HepG2 (cell line): Measurements from ENCODE around the gene DLX1. TPM values are rescaled to one million over a fixed set of nuclear protein-coding genes. Genes with fewer than 3 reads are reported as not detected.
A peak's percentile ranks its signal among the peaks of the same experiment; 100 is the strongest.

Source experiments
- EED ChIP-seq: sonication (generic); formaldehyde crosslinking; IDR thresholded peaks from 2 replicates; pipeline ENCODE4 v1.5.0; 2020; ENCODE audit warnings: mild to moderate bottlenecking, missing genetic modification reagents
- FIP1L1 ChIP-seq: fragments of 200-400 bp; formaldehyde crosslinking; IDR thresholded peaks from 2 replicates; pipeline ENCODE4 v1.6.1; 2018; ENCODE audit warnings: low read depth, mild to moderate bottlenecking, low read length, moderate library complexity, borderline replicate concordance; ENCODE audit not compliant: insufficient read depth
- GPN1 ChIP-seq: sonication (generic); formaldehyde crosslinking; IDR thresholded peaks from 2 replicates; pipeline ENCODE4 v1.5.1; 2020; ENCODE audit warnings: missing genetic modification reagents, borderline replicate concordance
- MTERF4 ChIP-seq: sonication (generic); formaldehyde crosslinking; IDR thresholded peaks from 2 replicates; pipeline ENCODE4 v1.8.0; 2023; ENCODE audit warnings: mild to moderate bottlenecking, missing genetic modification reagents
- NFATC3 ChIP-seq: sonication (generic); formaldehyde crosslinking; IDR thresholded peaks from 2 replicates; pipeline ENCODE4 v1.5.1; 2020; ENCODE audit warnings: mild to moderate bottlenecking, missing genetic modification reagents
- RERE ChIP-seq: IDR thresholded peaks from 2 replicates; pipeline ENCODE4 v1.6.1; 2016; ENCODE audit warnings: low read depth, missing genetic modification reagents, missing compliant biosample characterization
- SOX6 ChIP-seq, 2 experiments: fragments of 450-650 bp in 1 of 2; sonication (generic) in 1 of 2; formaldehyde crosslinking in 1 of 2; IDR thresholded peaks; 2 replicates each; pipeline versions ENCODE4 v1.4.0 to v1.6.1; 2017 to 2020; ENCODE audit warnings: antibody characterized with exemption in 1 of 2, mild to moderate bottlenecking in 1 of 2, missing genetic modification reagents in 1 of 2
- ZBTB42 ChIP-seq: sonication (generic); formaldehyde crosslinking; IDR thresholded peaks from 2 replicates; pipeline ENCODE4 v1.5.0; 2020; ENCODE audit warnings: mild to moderate bottlenecking, missing genetic modification reagents
- ZBTB46 ChIP-seq: sonication (generic); formaldehyde crosslinking; IDR thresholded peaks from 2 replicates; pipeline ENCODE4 v1.4.0; 2020; ENCODE audit warnings: mild to moderate bottlenecking, missing genetic modification reagents, borderline replicate concordance
- ZNF24 ChIP-seq: fragments of 450-650 bp; IDR thresholded peaks from 2 replicates; pipeline ENCODE4 v1.6.1; 2017; ENCODE audit warnings: antibody characterized with exemption, mild to moderate bottlenecking
- ZNF543 ChIP-seq: sonication (generic); formaldehyde crosslinking; IDR thresholded peaks from 2 replicates; pipeline ENCODE4 v1.4.0; 2020; ENCODE audit warnings: mild to moderate bottlenecking, missing genetic modification reagents
- ZNF550 ChIP-seq: sonication (generic); formaldehyde crosslinking; IDR thresholded peaks from 2 replicates; pipeline ENCODE4 v1.4.0; 2020; ENCODE audit warnings: mild to moderate bottlenecking, missing genetic modification reagents, borderline replicate concordance
- polyA plus RNA-seq, 8 experiments: library from polyadenylated mRNA; depleted of rRNA in 3 of 8; stranded (reverse) in 7 of 8; unstranded in 1 of 8; fragments of >200 nt; fragmentation: Illumina TruSeq in 4 of 8; extraction: Trizol in 4 of 8; gene quantifications; 2 replicates each; pipeline versions ENCODE4 v1.2.1 to v1.2.3, GENCODE V29; 2011 to 2016; ENCODE audit warnings: low read depth in 4 of 8, missing spikeins in 1 of 8, mixed read lengths in 1 of 8; ENCODE audit not compliant: insufficient read depth in 1 of 8
- total RNA-seq, 5 experiments: library from RNA; depleted of rRNA; stranded (reverse); fragments of >200 nt; fragmentation: Illumina TruSeq; extraction: Trizol; gene quantifications; 2 replicates each; pipeline ENCODE4 v1.2.3, GENCODE V29; 2016; ENCODE audit warnings: low read depth in 1 of 5
- TF ChIP-seq, protein P1 (sequence below), 2 experiments: sonication (generic) in 1 of 2; formaldehyde crosslinking in 1 of 2; IDR thresholded peaks; 2 replicates each; pipeline versions ENCODE4 v1.5.1 to v1.6.1; 2011 to 2020; ENCODE audit warnings: borderline replicate concordance in 1 of 2, low read depth in 1 of 2, low read length in 1 of 2, mild to moderate bottlenecking in 1 of 2, missing genetic modification reagents in 1 of 2, moderate library complexity in 1 of 2
- TF ChIP-seq, protein P2 (sequence below): IDR thresholded peaks from 2 replicates; pipeline ENCODE4 v1.6.1; 2016; ENCODE audit warnings: missing compliant biosample characterization, missing genetic modification reagents, borderline replicate concordance

Gene DLX1
- total and polyA plus RNA-seq, 2 of the 13 experiments (the other 11 are each of a cell fraction or from before 2014, with no cell fraction given): 0.18 to 0.86 TPM

- TF ChIP-seq ZNF543 (peak; percentile 72), FIP1L1 (no peak), RERE (CRISPR knock-in tag) (no peak), ZNF550 (CRISPR knock-in tag) (no peak), ZNF24 (no peak), ZBTB46 (CRISPR knock-in tag) (no peak; the same call in 1 of the 2 replicates), MTERF4 (CRISPR knock-in tag) (peak; percentile 92), ZBTB42 (CRISPR knock-in tag) (no peak), NFATC3 (peak; percentile 71; the same call in 1 of the 2 replicates), SOX6 (IDR thresholded peaks at IDR 0.05) (no peak), SOX6 (CRISPR knock-in tag; IDR thresholded peaks at IDR 0.05) (peak; percentile 61), GPN1 (0 out of 2 replicates have a peak, but pooled peaks have one; percentile 32), EED (peak; percentile 66)
- TF ChIP-seq, protein P1, sequence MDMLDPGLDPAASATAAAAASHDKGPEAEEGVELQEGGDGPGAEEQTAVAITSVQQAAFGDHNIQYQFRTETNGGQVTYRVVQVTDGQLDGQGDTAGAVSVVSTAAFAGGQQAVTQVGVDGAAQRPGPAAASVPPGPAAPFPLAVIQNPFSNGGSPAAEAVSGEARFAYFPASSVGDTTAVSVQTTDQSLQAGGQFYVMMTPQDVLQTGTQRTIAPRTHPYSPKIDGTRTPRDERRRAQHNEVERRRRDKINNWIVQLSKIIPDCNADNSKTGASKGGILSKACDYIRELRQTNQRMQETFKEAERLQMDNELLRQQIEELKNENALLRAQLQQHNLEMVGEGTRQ (IDR thresholded peaks at IDR 0.05; ENCODE audit: low read depth, low read length): peak; percentile 94
- TF ChIP-seq, protein P1 (CRISPR knock-in tag; IDR thresholded peaks at IDR 0.05; ENCODE audit: borderline replicate concordance): peak; percentile 94; the same call in 1 of the 2 replicates
- TF ChIP-seq, protein P2, sequence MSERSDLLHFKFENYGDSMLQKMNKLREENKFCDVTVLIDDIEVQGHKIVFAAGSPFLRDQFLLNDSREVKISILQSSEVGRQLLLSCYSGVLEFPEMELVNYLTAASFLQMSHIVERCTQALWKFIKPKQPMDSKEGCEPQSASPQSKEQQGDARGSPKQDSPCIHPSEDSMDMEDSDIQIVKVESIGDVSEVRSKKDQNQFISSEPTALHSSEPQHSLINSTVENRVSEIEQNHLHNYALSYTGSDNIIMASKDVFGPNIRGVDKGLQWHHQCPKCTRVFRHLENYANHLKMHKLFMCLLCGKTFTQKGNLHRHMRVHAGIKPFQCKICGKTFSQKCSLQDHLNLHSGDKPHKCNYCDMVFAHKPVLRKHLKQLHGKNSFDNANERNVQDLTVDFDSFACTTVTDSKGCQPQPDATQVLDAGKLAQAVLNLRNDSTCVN (CRISPR knock-in tag): peak; percentile 91
Observed at GRCh38 chr2:172102391-172103359, 17.4 kb downstream of the DLX1 start, which contains the start of gene DLX2 (continued).
